Right renal pelvis (tissue), 4 donors: ENCODE results near the gene ASB16. TPM values are rescaled to one million over a fixed set of nuclear protein-coding genes. Genes with fewer than 3 reads are reported as not detected.
"Not testable (repeated sequence)": the region's sequence is repeated elsewhere in the genome, so short reads cannot be mapped to it uniquely, and the experiment has no call there.

ENCODE experiments used
- DNase-seq, 4 donors: peaks; one replicate each; pipeline ENCODE4 v3.0.0-alpha.2; 2013; ENCODE audit warnings: low read depth in 4 of 4, low spot score in 3 of 4, missing footprints in 1 of 4
- polyA plus RNA-seq, 4 donors: library from polyadenylated mRNA; unstranded; fragments of 120-200 nt; gene quantifications; one replicate each; pipeline ENCODE4 v1.2.1, GENCODE V29; 2013; ENCODE audit not compliant: insufficient read length in 4 of 4

ASB16 gene
- polyA plus RNA-seq, 4 donors = 1.8 to 2.3 (median 2.1) TPM

GRCh38 chr17:44146375-44147346 lies 23.8 kb upstream of the ASB16 start:
- DNase-seq = no peak

- DNase-seq = no peak
These were observed 22.7 kb upstream of the ASB16 start for GRCh38 chr17:44147812-44148211.

- not testable (repeated sequence) for DNase-seq
These were observed 21.4 kb upstream of the ASB16 start for GRCh38 chr17:44149066-44149465.

GRCh38 chr17:44149750-44150329 lies 20.7 kb upstream of the ASB16 start:
- no peak for DNase-seq

GRCh38 chr17:44152875-44153274 lies 17.6 kb upstream of the ASB16 start:
- no peak for DNase-seq

- DNase-seq = no peak
These were observed 15.0 kb upstream of the ASB16 start for GRCh38 chr17:44155488-44155887.

- no peak for DNase-seq
These were observed 10.8 kb upstream of the ASB16 start for GRCh38 chr17:44159519-44160210.

GRCh38 chr17:44164476-44164875 lies 6.0 kb upstream of the ASB16 start:
- DNase-seq = no peak

- no peak for DNase-seq
These were observed 3.2 kb upstream of the ASB16 start for GRCh38 chr17:44167181-44167861.

- DNase-seq = no peak
These were observed 387 bp upstream of the ASB16 start for GRCh38 chr17:44170135-44170498.

GRCh38 chr17:44171931-44172455 lies 1.5 kb downstream of the ASB16 start:
- no peak for DNase-seq

GRCh38 chr17:44174427-44174826 lies 3.9 kb downstream of the ASB16 start:
- DNase-seq = no peak

GRCh38 chr17:44176257-44176656 lies 5.8 kb downstream of the ASB16 start:
- DNase-seq = no peak

- no peak for DNase-seq
These were observed 6.4 kb downstream of the ASB16 start for GRCh38 chr17:44176671-44177501.

GRCh38 chr17:44177640-44178039 lies 7.1 kb downstream of the ASB16 start:
- no peak for DNase-seq

GRCh38 chr17:44178133-44178532 lies 7.6 kb downstream of the ASB16 start:
- DNase-seq = no peak

GRCh38 chr17:44183024-44183423 lies 12.5 kb downstream of the ASB16 start:
- DNase-seq = no peak

- no peak for DNase-seq
These were observed 13.8 kb downstream of the ASB16 start for GRCh38 chr17:44184212-44184810.
